NT2/D1 (cell line): ENCODE results near the gene GLIPR1L2.

Experiments
- YY1 ChIP-seq: IDR thresholded peaks from 2 replicates; pipeline ENCODE4 v1.6.1; 2011; ENCODE audit not compliant: insufficient read length, insufficient read depth
- ZNF274 ChIP-seq: IDR thresholded peaks from 2 replicates; pipeline ENCODE4 v1.6.1; 2011; ENCODE audit warnings: mild to moderate bottlenecking, low read depth, low read length

- TF ChIP-seq ZNF274 (no peak), YY1 (no peak)
These were observed 57.0 kb downstream of the GLIPR1L2 start for GRCh38 chr12:75447691-75448393.
